H9 (cell line): ENCODE results near the gene AQP2. TPM values are rescaled to one million over a fixed set of nuclear protein-coding genes. Genes with fewer than 3 reads are reported as not detected.
A peak's percentile ranks its signal among the peaks of the same experiment; 100 is the strongest.

Experiments used
- DNase-seq: peaks from one replicate; pipeline ENCODE4 v3.0.0-alpha.2; 2017
- H2AFZ ChIP-seq: one replicate; pipeline ENCODE4 v1.6.1; 2013; ENCODE audit warnings: mild to moderate bottlenecking, low read length, control low read depth, moderate library complexity
- H2AK5ac ChIP-seq: 2 replicates; pipeline ENCODE4 v1.6.1; 2013; ENCODE audit warnings: low read length, control low read depth, mixed read lengths; ENCODE audit not compliant: insufficient read length
- H2BK120ac ChIP-seq: one replicate; pipeline ENCODE4 v1.6.1; 2013; ENCODE audit warnings: low read depth, mild to moderate bottlenecking, low read length, control low read depth, inconsistent platforms; ENCODE audit not compliant: poor library complexity, severe bottlenecking
- H2BK12ac ChIP-seq: 2 replicates; pipeline ENCODE4 v1.6.1; 2013; ENCODE audit warnings: low read length, control low read depth, mixed read lengths, low read depth; ENCODE audit not compliant: insufficient read length
- H2BK15ac ChIP-seq: 2 replicates; pipeline ENCODE4 v1.6.1; 2013; ENCODE audit warnings: low read depth, low read length, control low read depth
- H2BK20ac ChIP-seq: one replicate; pipeline ENCODE4 v1.6.1; 2013; ENCODE audit warnings: low read depth, mild to moderate bottlenecking, low read length, control low read depth, inconsistent platforms; ENCODE audit not compliant: poor library complexity, severe bottlenecking
- H2BK5ac ChIP-seq: 2 replicates; pipeline ENCODE4 v1.6.1; 2013; ENCODE audit warnings: low read length, control low read depth, mixed read lengths; ENCODE audit not compliant: insufficient read length
- H3K14ac ChIP-seq: 2 replicates; pipeline ENCODE4 v1.6.1; 2013; ENCODE audit warnings: low read length, control low read depth; ENCODE audit not compliant: insufficient read depth
- H3K18ac ChIP-seq: 2 replicates; pipeline ENCODE4 v1.6.1; 2013; ENCODE audit warnings: low read depth, mild to moderate bottlenecking, mixed read lengths, low read length, control low read depth; ENCODE audit not compliant: insufficient read length
- H3K23ac ChIP-seq: 2 replicates; pipeline ENCODE4 v1.6.1; 2013; ENCODE audit warnings: low read length, control low read depth, mixed read lengths, low read depth; ENCODE audit not compliant: insufficient read length
- H3K23me2 ChIP-seq: 2 replicates; pipeline ENCODE4 v1.6.1; 2013; ENCODE audit warnings: low read depth, mild to moderate bottlenecking, mixed read lengths, low read length, control low read depth; ENCODE audit not compliant: insufficient read length, poor library complexity, severe bottlenecking
- H3K27ac ChIP-seq: 2 replicates; pipeline ENCODE4 v1.5.1; 2013; ENCODE audit warnings: low read length, control low read depth, mixed read lengths, low read depth; ENCODE audit not compliant: insufficient read length
- H3K27me3 ChIP-seq: 2 replicates; pipeline ENCODE4 v1.6.1; 2013; ENCODE audit warnings: low read length, control low read depth, inconsistent platforms; ENCODE audit not compliant: insufficient read depth
- H3K4ac ChIP-seq: 2 replicates; pipeline ENCODE4 v1.6.1; 2013; ENCODE audit warnings: low read depth, mild to moderate bottlenecking, control low read depth, inconsistent platforms, low read length, moderate library complexity
- H3K4me1 ChIP-seq: 2 replicates; pipeline ENCODE4 v1.6.1; 2013; ENCODE audit warnings: low read length, control low read depth, inconsistent platforms; ENCODE audit not compliant: insufficient read depth
- H3K4me2 ChIP-seq: 2 replicates; pipeline ENCODE4 v1.6.1; 2013; ENCODE audit warnings: low read length, control low read depth, mixed read lengths; ENCODE audit not compliant: insufficient read length, insufficient read depth
- H3K56ac ChIP-seq: 2 replicates; pipeline ENCODE4 v1.6.1; 2013; ENCODE audit warnings: low read depth, mild to moderate bottlenecking, mixed read lengths, low read length, control low read depth; ENCODE audit not compliant: insufficient read length
- H3K79me1 ChIP-seq: 2 replicates; pipeline ENCODE4 v1.6.1; 2013; ENCODE audit warnings: low read depth, mild to moderate bottlenecking, moderate library complexity, low read length, control low read depth, inconsistent platforms; ENCODE audit not compliant: insufficient read depth, poor library complexity, severe bottlenecking
- H3K79me2 ChIP-seq: 2 replicates; pipeline ENCODE4 v1.6.1; 2013; ENCODE audit warnings: low read length, control low read depth, inconsistent platforms; ENCODE audit not compliant: insufficient read depth
- H3K9ac ChIP-seq: 2 replicates; pipeline ENCODE4 v1.6.1; 2013; ENCODE audit warnings: low read length, control low read depth, mixed read lengths; ENCODE audit not compliant: insufficient read length; ENCODE audit errors: extremely low read depth
- H3K9me3 ChIP-seq: one replicate; pipeline ENCODE4 v1.6.1; 2013; ENCODE audit warnings: low read depth, low read length, inconsistent platforms; ENCODE audit not compliant: control insufficient read depth
- H3T11ph ChIP-seq: one replicate; pipeline ENCODE4 v1.6.1; 2013; ENCODE audit warnings: mild to moderate bottlenecking, low read length, control low read depth, inconsistent platforms
- H4K20me1 ChIP-seq: one replicate; pipeline ENCODE4 v1.6.1; 2013; ENCODE audit not compliant: control insufficient read depth, insufficient read length, insufficient read depth
- H4K5ac ChIP-seq: 2 replicates; pipeline ENCODE4 v1.6.1; 2013; ENCODE audit warnings: low read depth, mild to moderate bottlenecking, mixed read lengths, low read length, control low read depth; ENCODE audit not compliant: insufficient read length
- H4K8ac ChIP-seq: replicated peaks from 2 replicates; pipeline ENCODE4 v1.6.1; 2013; ENCODE audit warnings: low read length, control low read depth, mixed read lengths, low read depth; ENCODE audit not compliant: insufficient read length
- H4K91ac ChIP-seq: 2 replicates; pipeline ENCODE4 v1.6.1; 2013; ENCODE audit warnings: low read depth, mild to moderate bottlenecking, moderate library complexity, mixed read lengths, low read length, control low read depth; ENCODE audit not compliant: insufficient read length
- H3K27ac Mint-ChIP-seq, 3 experiments: 2 replicates in 2 of 3; 3 replicates in 1 of 3; pipeline ENCODE4 v1.8.0; 2020 to 2021; ENCODE audit warnings: mixed read lengths in 3 of 3, mild to moderate bottlenecking in 1 of 3, moderate library complexity in 1 of 3
- H3K27me3 Mint-ChIP-seq: 2 replicates; pipeline ENCODE4 v1.8.0; 2021; ENCODE audit warnings: low read depth, mild to moderate bottlenecking, moderate library complexity, mixed read lengths
- H3K36me3 Mint-ChIP-seq, 3 experiments: 2 replicates in 2 of 3; 3 replicates in 1 of 3; pipeline ENCODE4 v1.8.0; 2020 to 2021; ENCODE audit warnings: low read depth in 3 of 3, mixed read lengths in 3 of 3; ENCODE audit not compliant: insufficient read depth in 1 of 3
- H3K4me1 Mint-ChIP-seq, 2 experiments: 2 replicates each; pipeline ENCODE4 v1.8.0; 2020; ENCODE audit warnings: mixed read lengths in 2 of 2
- H3K4me3 Mint-ChIP-seq, 2 experiments: 2 replicates in 1 of 2; 3 replicates in 1 of 2; pipeline ENCODE4 v1.8.0; 2020 to 2021; ENCODE audit warnings: mild to moderate bottlenecking in 2 of 2, mixed read lengths in 2 of 2, moderate library complexity in 1 of 2
- H3K9me3 Mint-ChIP-seq, 2 experiments: 2 replicates in 1 of 2; 3 replicates in 1 of 2; pipeline ENCODE4 v1.8.0; 2020; ENCODE audit warnings: mild to moderate bottlenecking in 2 of 2, mixed read lengths in 2 of 2, moderate library complexity in 1 of 2
- WGBS: extraction: QIAGEN DNeasy Blood & Tissue Kit; methylation state at CpG from one replicate; pipeline ENCODE4 v1.1.7; 2013; ENCODE audit warnings: missing lambda C conversion rate, low lambda C conversion rate, mixed read lengths; ENCODE audit not compliant: insufficient read length; ENCODE audit errors: extremely low coverage; 5-methylcytosine and 5-hydroxymethylcytosine counted together
- total RNA-seq: library from RNA; stranded (reverse); gene quantifications from 2 replicates; pipeline ENCODE4 v1.2.1, GENCODE V29; 2021
- TF ChIP-seq, protein P1 (sequence below): fragments of 200-600 bp; sonication (generic); conservative IDR thresholded peaks from 3 replicates; pipeline ENCODE4 v1.8.0; 2021; ENCODE audit warnings: antibody characterized with exemption, mild to moderate bottlenecking

Gene AQP2
- total RNA-seq, 1 experiment from 2014 or later: not detected

DNA sequence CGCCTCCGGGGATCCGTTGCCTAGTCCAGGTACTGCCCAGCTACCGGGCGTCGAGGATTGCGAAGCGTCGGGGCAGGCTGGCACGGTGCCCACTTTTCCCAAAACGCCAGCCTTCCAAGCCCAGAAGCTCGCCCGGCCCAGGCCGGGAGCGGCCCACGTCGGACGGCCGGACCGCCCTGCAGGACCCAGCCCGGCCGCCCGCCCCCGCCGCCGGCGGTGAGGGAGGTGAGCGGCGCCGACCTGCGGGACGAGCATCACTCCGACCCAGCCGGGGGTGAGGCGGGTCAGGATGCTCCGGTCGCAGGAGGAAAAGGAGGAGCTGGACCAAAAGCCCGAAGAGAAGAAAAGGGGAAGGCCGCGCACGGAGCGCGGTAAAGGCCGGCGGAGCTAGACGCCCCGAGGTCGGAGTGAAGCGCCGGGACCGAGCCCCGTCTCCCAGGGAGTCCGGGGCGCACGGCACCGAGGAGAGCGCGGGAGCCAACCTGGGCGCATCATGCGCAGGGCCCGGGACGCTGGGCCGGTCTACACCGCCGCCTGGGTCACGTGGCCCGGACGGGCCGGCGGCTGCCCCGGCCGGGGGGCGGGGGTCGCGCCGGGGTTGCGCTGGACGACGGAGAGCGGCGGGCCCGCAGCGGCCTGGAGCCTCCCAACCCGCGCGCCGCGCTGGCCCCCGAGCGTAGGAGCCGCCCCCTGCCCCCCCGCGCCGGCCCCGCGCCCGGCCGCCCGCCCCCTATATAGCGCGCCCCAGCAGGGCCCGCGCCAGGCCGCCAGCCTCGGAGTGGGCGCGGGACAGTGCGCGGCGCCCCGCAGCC is 10.8 kb downstream of the AQP2 start, which contains the start of gene AQP5:
Gene AQP5 (plus strand): TSS at position 762 of the 812 bp plus-strand sequence. CDS start 146 bp downstream, outside the sequence.
- Histone ChIP-seq H3T11ph (no peak within 1 kb of the TSS), H2BK12ac (no peak within 1 kb of the TSS), H4K20me1 (no peaks in the 10 kb centered on the region), H3K9me3 (no peaks in the 10 kb centered on the region), H2AK5ac (no peak within 1 kb of the TSS), H3K4ac (no peak within 1 kb of the TSS), H3K4me2 (peak within 1 kb of the TSS; percentile 17), H3K4me1 (peaks cover 9% of the 10 kb centered on the region; the same call in 1 of the 2 replicates), H3K79me2 (no peaks in the 10 kb centered on the region), H4K91ac (no peak within 1 kb of the TSS), H2AFZ (no peak within 1 kb of the TSS), H4K8ac (no peak within 1 kb of the TSS), H3K56ac (no peak within 1 kb of the TSS), H3K9ac (no peak within 1 kb of the TSS), H3K27ac (no peak within 1 kb of the TSS), H2BK5ac (no peak within 1 kb of the TSS), H4K5ac (no peak within 1 kb of the TSS), H3K23me2 (peaks cover 5% of the 10 kb centered on the region), H3K23ac (no peak within 1 kb of the TSS), H3K14ac (peak within 1 kb of the TSS; percentile 9; the same call in 1 of the 2 replicates), H3K27me3 (peaks cover 10% of the 10 kb centered on the region), H2BK15ac (no peak within 1 kb of the TSS), H3K79me1 (no peaks in the 10 kb centered on the region), H2BK20ac (no peak within 1 kb of the TSS), H3K18ac (no peak within 1 kb of the TSS), H2BK120ac (no peak within 1 kb of the TSS)
- Mint-ChIP-seq H3K27me3 (peaks cover 82% of the 10 kb centered on the region), H3K4me3 (peak within 1 kb of the TSS; percentile 53 to 73), H3K36me3 (no peaks in the 10 kb centered on the region; a peak in 1 of 7 replicates), H3K27ac (no peak within 1 kb of the TSS), H3K4me1 (peaks cover 34 to 36% of the 10 kb centered on the region in 2 experiments), H3K9me3 (no peaks in the 10 kb centered on the region)
- no CpG with 5 or more reads among the region's 111 CpGs for WGBS
- TF ChIP-seq, protein P1, sequence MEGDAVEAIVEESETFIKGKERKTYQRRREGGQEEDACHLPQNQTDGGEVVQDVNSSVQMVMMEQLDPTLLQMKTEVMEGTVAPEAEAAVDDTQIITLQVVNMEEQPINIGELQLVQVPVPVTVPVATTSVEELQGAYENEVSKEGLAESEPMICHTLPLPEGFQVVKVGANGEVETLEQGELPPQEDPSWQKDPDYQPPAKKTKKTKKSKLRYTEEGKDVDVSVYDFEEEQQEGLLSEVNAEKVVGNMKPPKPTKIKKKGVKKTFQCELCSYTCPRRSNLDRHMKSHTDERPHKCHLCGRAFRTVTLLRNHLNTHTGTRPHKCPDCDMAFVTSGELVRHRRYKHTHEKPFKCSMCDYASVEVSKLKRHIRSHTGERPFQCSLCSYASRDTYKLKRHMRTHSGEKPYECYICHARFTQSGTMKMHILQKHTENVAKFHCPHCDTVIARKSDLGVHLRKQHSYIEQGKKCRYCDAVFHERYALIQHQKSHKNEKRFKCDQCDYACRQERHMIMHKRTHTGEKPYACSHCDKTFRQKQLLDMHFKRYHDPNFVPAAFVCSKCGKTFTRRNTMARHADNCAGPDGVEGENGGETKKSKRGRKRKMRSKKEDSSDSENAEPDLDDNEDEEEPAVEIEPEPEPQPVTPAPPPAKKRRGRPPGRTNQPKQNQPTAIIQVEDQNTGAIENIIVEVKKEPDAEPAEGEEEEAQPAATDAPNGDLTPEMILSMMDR: no peak
- no peak for DNase-seq
